Spleen (tissue), 11 donors: ENCODE results near the gene AFAP1L2. TPM values are rescaled to one million over a fixed set of nuclear protein-coding genes. Genes with fewer than 3 reads are reported as not detected.

Experiments used
- DNase-seq: peaks from one replicate; pipeline ENCODE4 v3.0.0-alpha.2; 2020
- H3K27ac ChIP-seq, 8 donors: fragments of 200-600 bp; sonication (generic) in 7 of 8; 1 replicate in 4 of 8; 2 replicates in 4 of 8; pipeline versions ENCODE4 v1.5.0 to v1.8.0; 2016 to 2021; ENCODE audit warnings: inconsistent platforms in 4 of 8, mild to moderate bottlenecking in 4 of 8, moderate library complexity in 1 of 8
- H3K27me3 ChIP-seq, 7 donors: fragments of 200-600 bp; sonication (generic) in 6 of 7; replicated peaks in 1 of 7; 1 replicate in 4 of 7; 2 replicates in 3 of 7; pipeline versions ENCODE4 v1.5.0 to v1.8.0; 2016 to 2021; ENCODE audit warnings: inconsistent platforms in 3 of 7, mild to moderate bottlenecking in 1 of 7
- H3K36me3 ChIP-seq, 6 donors: fragments of 200-600 bp; sonication (generic) in 5 of 6; 1 replicate in 4 of 6; 2 replicates in 2 of 6; pipeline versions ENCODE4 v1.5.0 to v1.8.0; 2016 to 2021; ENCODE audit warnings: inconsistent platforms in 2 of 6
- H3K4me1 ChIP-seq, 6 donors: fragments of 200-600 bp; sonication (generic) in 5 of 6; 1 replicate in 3 of 6; 2 replicates in 3 of 6; pipeline versions ENCODE4 v1.5.0 to v1.8.0; 2016 to 2021; ENCODE audit warnings: inconsistent platforms in 3 of 6
- H3K4me3 ChIP-seq, 8 donors: fragments of 200-600 bp; sonication (generic) in 7 of 8; 1 replicate in 4 of 8; 2 replicates in 4 of 8; pipeline versions ENCODE4 v1.5.0 to v1.8.0; 2016 to 2021; ENCODE audit warnings: inconsistent platforms in 4 of 8, mild to moderate bottlenecking in 4 of 8, moderate library complexity in 2 of 8
- H3K9me3 ChIP-seq, 8 donors: fragments of 200-600 bp; sonication (generic) in 7 of 8; 1 replicate in 4 of 8; 2 replicates in 4 of 8; pipeline versions ENCODE4 v1.5.0 to v1.8.0; 2016 to 2021; ENCODE audit warnings: inconsistent platforms in 4 of 8
- CTCF ChIP-seq, 11 experiments: fragments of 200-600 bp in 7 of 11; fragments of 450-650 bp in 4 of 11; sonication (generic) in 4 of 11; IDR thresholded peaks in 8 of 11; conservative IDR thresholded peaks in 3 of 11; 1 replicate in 7 of 11; 2 replicates in 4 of 11; pipeline versions ENCODE4 v1.4.0 to v1.8.0; 2016 to 2021; ENCODE audit warnings: antibody characterized with exemption in 11 of 11, inconsistent platforms in 4 of 11, mild to moderate bottlenecking in 1 of 11
- POLR2A ChIP-seq, 3 donors: fragments of 450-650 bp; IDR thresholded peaks; one replicate each; pipeline ENCODE4 v1.5.1; 2017; ENCODE audit warnings: antibody characterized with exemption in 3 of 3, mild to moderate bottlenecking in 1 of 3
- POLR2AphosphoS5 ChIP-seq, 3 donors: sonication (generic); formaldehyde crosslinking; IDR thresholded peaks; one replicate each; pipeline ENCODE4 v1.5.1; 2017; ENCODE audit warnings: antibody characterized with exemption in 3 of 3
- WGBS, 5 donors: extraction: QIAGEN DNeasy Blood & Tissue Kit in 3 of 5; methylation state at CpG; one replicate each; pipeline versions ENCODE4 v1.1.5 to v1.1.7; 2013 to 2018; 5-methylcytosine and 5-hydroxymethylcytosine counted together
- intact Hi-C: fragments of 100-400 bp; cut with DNase I; formaldehyde crosslinking; loops from one replicate; pipeline ENCODE4 v1.15.0; 2023; ENCODE audit warnings: low total_unique reads
- polyA plus RNA-seq, 3 donors: library from polyadenylated mRNA; stranded (reverse); fragments of 200-250 nt; gene quantifications; one replicate each; pipeline ENCODE4 v1.2.1, GENCODE V29; 2013
- total RNA-seq, 7 donors: library from RNA; depleted of rRNA in 3 of 7; stranded (reverse); fragments of >200 nt in 3 of 7; fragmentation: NEBNext Ultra II Directional in 4 of 7; extraction: Animal tissue kit (Norgen Biotek cat#: 25700) in 4 of 7; gene quantifications; one replicate each; pipeline versions ENCODE4 v1.1.0 to v1.2.1, GENCODE V29; 2016 to 2021
- donor health status: healthy with polysubstance abuse.
- donor health status: DM: no; HTN: no; CAD: no; lungs with moderate emphysema.
- donor health status: DM: no; HTN: no; CAD: no.
- donor health status: Bipolar disorder and iron deficiency.
- donor health status: healthy.
- donor health status: DM: no; HTN: no; CAD: no.
- donor health status: DM: yes; HTN: yes; CAD: no.

The AFAP1L2 gene
- total and polyA plus RNA-seq, 10 donors, result 18.3 to 273 (median 180) TPM

GRCh38 chr10:114370199-114370598 is 34.1 kb downstream of the AFAP1L2 start:
- Histone ChIP-seq H3K4me1 (peaks cover 0 to 70% (median 45%) of the 10 kb centered on the region in 6 donors), H3K9me3 (no peaks in the 10 kb centered on the region), H3K4me3 (no peak overlapping the region), H3K27me3 (no peaks in the 10 kb centered on the region), H3K36me3 (no peaks in the 10 kb centered on the region), H3K27ac (peak overlapping the region in 7 of 8 donors; percentile 33 to 82 (median 70))
- intact Hi-C loops, result no loop called here
- TF ChIP-seq POLR2AphosphoS5 (IDR thresholded peaks at IDR 0.05) (no peak), CTCF (IDR thresholded peaks at IDR 0.05 in 8 of 11, conservative IDR thresholded peaks at IDR 0.05 in 3 of 11) (no peak), POLR2A (IDR thresholded peaks at IDR 0.05) (no peak)
- DNase-seq, result no peak
- WGBS, 5 donors, result 60 to 78% (median 67%) methylated on average over 2 of the region's 2 CpGs

- Histone ChIP-seq H3K27me3 (no peaks in the 10 kb centered on the region), H3K36me3 (peaks cover 0 to 2% (median 0%) of the 10 kb centered on the region in 6 donors), H3K27ac (peak overlapping the region in 5 of 8 donors; percentile 38 to 82 (median 64)), H3K4me1 (peaks cover 0 to 48% (median 26%) of the 10 kb centered on the region in 6 donors), H3K9me3 (no peaks in the 10 kb centered on the region), H3K4me3 (no peak overlapping the region)
- no peak for DNase-seq
- 70 to 83% (median 81%) methylated on average over 4 of the region's 4 CpGs for WGBS, 5 donors
- intact Hi-C loops, result no loop called here
- TF ChIP-seq POLR2A (IDR thresholded peaks at IDR 0.05), result no peak
- TF ChIP-seq POLR2AphosphoS5 (IDR thresholded peaks at IDR 0.05), result no peak
- no peak for TF ChIP-seq CTCF (IDR thresholded peaks at IDR 0.05 in 8 of 11, conservative IDR thresholded peaks at IDR 0.05 in 3 of 11)
Measured at GRCh38 chr10:114368057-114368391, 36.3 kb downstream of the AFAP1L2 start.

DNA sequence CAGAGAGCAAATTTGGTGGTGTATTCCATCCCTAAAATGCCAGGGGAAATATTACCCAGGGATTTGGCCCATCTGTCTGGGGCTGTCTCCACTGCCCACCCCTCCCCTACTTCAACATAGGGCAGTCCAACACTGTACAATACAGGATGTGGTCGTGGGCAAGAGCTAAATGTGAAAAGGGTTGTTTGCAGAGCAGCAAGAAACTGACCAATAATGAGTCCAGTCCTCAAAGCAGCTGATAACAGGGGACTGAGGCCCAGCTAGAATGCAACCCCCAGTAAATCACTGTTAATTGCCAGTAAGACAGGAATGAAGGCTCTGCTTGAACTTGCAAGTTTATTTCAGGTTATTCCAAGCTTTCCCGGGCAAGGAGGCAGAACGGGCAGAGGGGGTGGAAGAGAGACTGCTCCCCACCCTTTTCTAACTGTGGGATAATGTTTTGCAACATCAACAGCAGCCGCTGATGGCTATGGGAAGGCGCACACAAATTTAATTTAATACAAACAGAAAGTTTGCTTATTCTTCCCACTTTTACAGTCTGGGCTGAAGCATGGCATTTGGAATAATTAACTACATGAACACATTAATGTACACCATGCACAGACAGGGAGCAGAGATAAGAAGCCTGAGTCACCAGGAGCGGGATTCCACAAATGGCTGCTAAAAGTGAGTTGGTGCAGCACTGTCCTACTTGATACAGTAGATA is 36.8 kb downstream of the AFAP1L2 start:
- Histone ChIP-seq H3K9me3 (no peaks in the 10 kb centered on the region), H3K36me3 (peaks cover 0 to 6% (median 0%) of the 10 kb centered on the region in 6 donors), H3K27ac (peak overlapping the region in 6 of 8 donors; percentile 36 to 82 (median 52)), H3K4me1 (peaks cover 0 to 43% (median 23%) of the 10 kb centered on the region in 6 donors), H3K4me3 (no peak overlapping the region), H3K27me3 (no peaks in the 10 kb centered on the region)
- intact Hi-C loops, result no loop called here
- TF ChIP-seq POLR2A (IDR thresholded peaks at IDR 0.05) (no peak), CTCF (IDR thresholded peaks at IDR 0.05 in 8 of 11, conservative IDR thresholded peaks at IDR 0.05 in 3 of 11) (no peak), POLR2AphosphoS5 (IDR thresholded peaks at IDR 0.05) (no peak)
- DNase-seq, result no peak
- 50 to 71% (median 66%) methylated on average over 6 of the region's 6 CpGs for WGBS, 5 donors

GRCh38 chr10:114364726-114365125 is 39.6 kb downstream of the AFAP1L2 start:
- Histone ChIP-seq H3K4me1 (peaks cover 2 to 20% (median 9%) of the 10 kb centered on the region in 6 donors), H3K4me3 (no peak overlapping the region), H3K27me3 (no peaks in the 10 kb centered on the region), H3K27ac (peak overlapping the region in 2 of 8 donors; percentile 11 to 45), H3K9me3 (no peaks in the 10 kb centered on the region), H3K36me3 (peaks cover 0 to 6% (median 0%) of the 10 kb centered on the region in 6 donors)
- intact Hi-C loops, result no loop called here
- no peak for DNase-seq
- no peak for TF ChIP-seq POLR2A (IDR thresholded peaks at IDR 0.05)
- TF ChIP-seq POLR2AphosphoS5 (IDR thresholded peaks at IDR 0.05), result no peak
- TF ChIP-seq CTCF (IDR thresholded peaks at IDR 0.05 in 8 of 11, conservative IDR thresholded peaks at IDR 0.05 in 3 of 11), result no peak
- 89 to 96% (median 93%) methylated on average over 4 of the region's 4 CpGs for WGBS, 5 donors
